HG02840 (cell line): ENCODE measurements around the gene MAP3K8.
A peak's percentile ranks its signal among the peaks of the same experiment; 100 is the strongest.

Experiments used
- ATAC-seq: cut with Tn5 transposase; IDR thresholded peaks from one replicate; pipeline ENCODE4 v1.9.1; 2021; ENCODE audit warnings: mild to moderate bottlenecking, moderate library complexity, moderate number of reproducible peaks; ENCODE audit not compliant: unreplicated experiment, low FRiP score

The MAP3K8 gene

DNA sequence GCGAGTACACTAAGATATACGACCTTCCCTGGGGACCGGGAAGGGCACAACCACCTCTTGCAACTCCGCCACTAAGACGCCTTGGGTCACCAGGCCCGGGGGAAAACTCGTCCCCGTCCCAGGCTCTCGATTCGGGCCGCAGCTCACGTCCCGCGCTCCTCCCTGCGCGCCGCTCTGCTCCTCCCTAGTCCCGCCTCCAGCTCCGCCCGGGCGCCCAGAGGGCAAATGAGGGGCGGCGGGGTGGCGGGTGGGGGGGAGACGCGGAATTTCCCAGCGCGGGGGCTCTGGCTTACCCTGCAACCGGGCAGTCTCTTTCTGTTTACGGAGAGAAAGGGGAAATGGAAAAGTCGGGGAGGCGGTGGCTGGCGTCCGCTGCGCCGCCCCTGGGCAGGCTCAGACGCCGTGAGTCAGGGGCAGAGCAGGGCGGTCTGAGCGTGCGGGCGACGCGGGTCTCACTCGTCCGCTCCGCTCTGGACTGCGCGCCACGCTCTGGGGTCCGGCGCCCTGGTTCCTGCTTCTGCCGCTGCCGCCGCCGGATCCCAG lies at the start of gene MAP3K8:
TSS of gene MAP3K8 (plus strand) at position 455 of the 543 bp plus-strand sequence. CDS start 4,755 bp downstream, outside the sequence.
- ATAC-seq: peak; percentile 61

DNA sequence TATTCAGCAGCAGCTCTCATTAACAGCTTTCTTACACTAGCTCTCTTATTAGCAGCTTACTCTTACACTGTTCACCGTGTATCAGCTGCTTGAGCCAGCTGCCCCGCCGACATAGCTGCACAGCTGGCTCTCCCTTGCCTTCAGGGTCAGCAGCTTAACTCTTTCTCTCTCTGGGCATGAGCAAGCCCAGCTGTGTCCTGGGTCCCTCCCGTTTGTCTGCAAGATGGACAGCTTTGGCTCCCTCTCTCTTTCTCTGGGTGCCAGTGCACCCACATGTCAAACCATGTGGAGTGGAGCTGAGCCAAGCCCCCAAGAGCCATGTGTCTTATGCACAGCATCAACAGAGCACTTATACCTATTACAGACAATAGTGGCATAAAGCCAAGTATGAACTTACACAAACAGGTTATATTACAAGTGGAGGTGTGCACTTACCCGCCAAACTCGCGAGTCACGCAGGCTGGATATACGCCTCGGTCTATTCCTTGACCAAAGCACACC lies 49.2 kb upstream of the MAP3K8 start:
- ATAC-seq: no peak

DNA sequence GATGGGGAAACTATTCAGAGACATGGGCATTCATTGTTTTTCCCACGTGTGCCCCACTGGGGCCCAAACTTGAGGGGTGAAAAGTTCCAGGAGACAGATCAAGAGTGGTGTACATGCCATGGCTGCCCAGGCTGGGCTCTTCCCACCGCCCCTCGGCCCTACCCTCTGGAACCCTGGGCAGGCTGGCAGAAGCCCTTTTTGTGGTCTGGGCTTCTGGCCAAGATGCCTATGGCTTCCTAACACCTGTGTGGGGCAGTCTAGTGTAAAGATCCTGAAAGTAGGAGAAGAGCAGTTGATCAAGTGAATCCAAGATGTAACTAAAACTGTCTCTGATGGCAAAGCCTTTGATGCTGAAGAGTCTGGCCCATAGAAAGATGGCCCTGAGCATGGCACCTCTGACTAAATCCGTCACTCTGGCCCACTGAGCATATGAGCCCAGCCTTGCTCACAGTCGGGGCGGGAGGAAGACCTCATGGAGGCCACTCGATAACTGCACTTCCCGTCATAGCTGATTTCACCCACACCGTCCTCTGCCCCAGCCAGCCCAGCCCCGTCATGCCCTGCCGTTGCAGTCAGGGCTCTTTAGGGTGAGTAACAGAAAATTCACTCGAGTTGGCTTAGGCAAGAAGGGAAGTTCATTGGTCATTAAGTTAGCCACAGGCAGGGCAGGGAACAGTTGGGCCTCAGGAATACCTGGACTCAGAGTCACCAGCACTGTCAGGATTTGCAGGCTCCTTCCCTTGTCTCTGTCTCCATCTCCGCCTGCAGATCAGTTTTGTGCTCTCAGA lies 47.0 kb upstream of the MAP3K8 start:
- ATAC-seq: no peak

DNA sequence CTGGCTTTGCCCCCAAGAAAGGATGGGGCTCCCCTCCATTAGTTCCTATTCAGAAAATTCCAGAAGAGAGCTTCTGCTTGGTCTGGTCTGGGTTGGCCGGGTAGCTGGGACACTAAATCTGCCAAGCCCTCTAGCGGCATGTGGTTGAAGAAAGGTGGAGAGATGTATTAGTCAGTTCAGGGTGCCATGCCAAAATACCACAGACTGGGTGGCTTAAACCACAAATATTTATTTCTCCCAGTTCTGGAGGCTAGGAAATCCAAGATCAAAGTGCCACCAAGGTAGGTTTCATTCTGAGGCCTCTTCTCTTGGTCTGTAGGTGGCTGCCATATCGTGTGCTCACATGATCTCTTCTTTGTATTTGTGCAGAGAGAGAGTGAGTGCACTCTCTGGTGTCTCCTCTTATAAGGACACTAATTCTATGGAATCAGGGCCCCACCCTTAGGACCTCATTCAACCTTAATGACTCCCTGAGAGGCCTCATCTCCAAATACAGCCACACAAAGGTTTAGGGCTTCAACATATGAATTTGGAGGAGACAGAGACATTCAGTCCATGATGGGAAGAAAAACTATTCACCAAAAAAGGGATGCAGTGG lies 46.2 kb upstream of the MAP3K8 start:
- no peak for ATAC-seq

DNA sequence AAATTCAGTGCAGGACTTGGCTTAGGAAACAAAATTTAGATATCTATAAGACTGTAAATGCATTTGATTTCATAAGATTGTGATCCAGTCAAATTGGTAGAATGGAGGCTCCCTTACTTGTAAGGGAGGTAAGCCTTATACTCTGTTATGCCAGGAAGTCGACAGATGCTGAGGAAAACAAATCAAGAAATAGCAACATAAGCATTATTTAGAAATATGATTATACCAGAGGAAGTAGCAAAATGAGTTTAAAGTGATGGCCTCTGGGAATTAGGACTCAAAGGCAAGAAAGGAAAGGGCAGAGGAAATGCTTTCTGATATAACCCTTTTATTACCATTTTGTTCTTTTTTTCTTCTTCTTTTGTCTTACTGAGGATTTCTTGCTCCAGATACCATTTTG lies 44.4 kb upstream of the MAP3K8 start:
- no peak for ATAC-seq

DNA sequence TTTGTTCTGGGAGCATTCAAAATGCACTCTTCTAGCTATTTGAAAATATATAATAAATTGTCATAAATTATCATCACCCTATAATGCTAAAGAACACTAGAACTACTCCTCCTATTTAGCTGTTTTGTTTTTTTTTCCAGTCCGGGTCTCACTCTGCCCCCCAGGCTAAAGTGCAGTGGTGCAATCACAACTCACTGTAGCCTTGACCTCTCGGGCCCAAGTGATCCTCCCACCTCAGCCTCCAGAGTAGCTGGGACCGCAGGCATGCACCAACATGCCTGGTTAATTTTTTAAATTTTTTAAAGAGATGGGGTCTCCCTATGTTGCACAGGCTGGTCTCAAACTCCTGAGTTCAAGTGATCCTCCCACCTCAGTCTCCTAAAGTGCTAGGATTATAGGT lies 43.8 kb upstream of the MAP3K8 start:
- ATAC-seq: no peak

DNA sequence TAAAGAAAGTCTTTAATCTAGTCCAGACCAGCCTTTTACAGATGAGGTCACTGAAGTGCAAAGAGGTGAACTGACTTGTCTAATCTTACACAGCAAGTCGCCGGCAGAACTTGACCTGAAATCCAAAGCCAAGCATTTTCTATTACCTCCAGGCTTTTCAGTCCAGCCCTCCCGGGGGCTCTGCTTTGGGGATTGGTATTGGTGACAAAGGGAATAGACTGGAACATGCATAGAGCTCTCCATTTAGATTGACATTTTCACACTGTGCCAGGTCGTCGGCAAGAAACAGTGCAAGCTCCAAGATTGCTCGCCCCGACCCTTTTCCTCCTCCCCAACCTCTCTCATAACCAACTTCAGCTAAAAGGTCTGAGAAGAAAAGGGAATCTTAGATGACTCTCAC lies 42.7 kb upstream of the MAP3K8 start:
- no peak for ATAC-seq

DNA sequence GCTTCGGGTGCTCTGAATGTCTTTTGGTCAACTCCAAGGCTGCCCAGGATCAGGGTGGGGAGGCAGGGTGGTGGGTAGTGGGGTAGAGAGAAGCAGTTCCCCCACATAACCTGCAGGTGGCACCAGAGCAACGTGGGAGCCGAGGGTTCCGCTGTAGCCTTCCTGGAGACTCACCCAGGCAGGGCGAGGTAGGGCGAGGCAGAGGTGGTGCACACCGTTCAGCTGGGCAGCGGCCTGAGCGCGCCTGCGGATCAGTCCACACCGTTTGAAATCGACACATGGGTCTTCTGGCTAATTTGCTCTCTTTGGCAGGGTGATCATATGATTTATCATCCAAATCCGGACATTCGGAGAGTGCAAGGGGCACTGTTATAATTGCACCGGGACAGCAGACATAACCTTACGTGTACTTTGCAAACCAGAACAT lies 41.4 kb upstream of the MAP3K8 start:
- peak; percentile 56 for ATAC-seq

DNA sequence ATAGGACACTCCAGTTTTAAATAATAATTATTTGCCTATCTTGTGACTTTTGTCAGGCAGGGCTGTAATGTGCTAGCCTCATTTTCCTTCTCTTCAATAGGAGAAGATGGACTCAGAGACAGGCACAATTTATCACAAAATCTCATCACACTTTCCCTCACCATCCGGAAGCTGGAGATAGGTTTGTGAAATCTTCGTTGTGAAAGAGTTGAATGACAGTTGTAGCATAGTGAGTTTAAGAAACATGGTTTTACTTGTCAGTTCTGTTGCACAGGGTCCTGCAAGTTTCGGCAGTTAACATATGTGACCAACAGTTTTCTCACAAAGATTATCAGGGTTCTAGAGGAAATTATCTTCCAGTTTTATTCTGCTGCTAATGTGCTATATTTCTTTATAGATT lies 37.7 kb upstream of the MAP3K8 start:
- no peak for ATAC-seq

DNA sequence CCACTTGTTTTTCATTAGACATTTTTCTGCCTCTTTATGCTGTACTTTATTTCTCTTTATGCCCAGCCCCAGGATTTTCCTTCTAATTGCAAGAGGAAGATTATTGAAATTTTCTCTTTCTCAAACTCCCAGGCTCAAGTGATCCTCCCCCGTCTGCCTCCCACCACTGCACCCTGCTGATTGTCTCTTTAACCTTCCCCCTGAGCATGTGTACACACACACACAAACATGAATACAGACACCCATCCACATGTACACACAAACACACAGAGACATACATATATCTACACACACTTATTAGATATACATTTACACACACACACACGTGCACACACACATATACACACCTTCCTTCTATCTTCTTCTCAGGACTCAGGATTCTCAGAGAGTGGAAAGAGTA lies 37.3 kb upstream of the MAP3K8 start:
- ATAC-seq: no peak

DNA sequence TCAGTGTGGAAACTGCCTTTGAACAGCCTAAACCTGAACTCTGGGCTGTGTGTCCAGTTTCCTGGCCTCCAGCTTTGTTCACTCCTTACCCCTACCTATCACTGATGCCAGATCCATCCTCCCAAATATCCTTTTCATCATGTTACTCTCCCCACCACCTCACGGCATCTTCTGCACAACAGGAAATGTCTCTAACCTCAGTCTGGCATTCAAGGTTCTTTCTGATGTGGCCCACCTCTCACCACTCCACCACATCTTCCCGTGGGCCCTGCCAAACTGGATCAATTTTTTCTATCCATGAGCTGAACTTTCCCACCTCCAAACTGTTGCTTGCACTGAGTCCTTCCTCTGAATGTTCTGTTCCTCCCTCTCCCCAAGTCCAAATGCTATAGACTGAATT lies 35.8 kb upstream of the MAP3K8 start:
- no peak for ATAC-seq

DNA sequence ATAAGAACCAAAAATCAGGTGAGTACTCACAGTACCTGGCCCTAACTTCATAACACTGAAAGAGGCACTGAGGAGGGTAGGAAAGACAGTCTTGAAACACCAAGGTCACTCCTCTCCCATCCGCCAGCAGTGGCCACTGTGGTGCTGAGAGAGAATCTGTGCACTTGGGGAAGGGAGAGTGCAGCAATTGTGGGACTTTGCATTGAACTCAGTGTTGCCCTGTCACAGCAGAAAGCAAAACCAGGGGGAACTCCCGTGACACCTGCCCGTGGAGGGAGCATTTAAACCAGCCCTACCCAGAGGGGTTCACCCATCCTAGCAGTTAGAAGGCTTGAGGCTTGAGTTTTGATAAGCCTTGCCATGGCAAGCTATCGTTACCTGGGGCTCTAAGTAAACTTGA lies 35.2 kb upstream of the MAP3K8 start:
- ATAC-seq: no peak

DNA sequence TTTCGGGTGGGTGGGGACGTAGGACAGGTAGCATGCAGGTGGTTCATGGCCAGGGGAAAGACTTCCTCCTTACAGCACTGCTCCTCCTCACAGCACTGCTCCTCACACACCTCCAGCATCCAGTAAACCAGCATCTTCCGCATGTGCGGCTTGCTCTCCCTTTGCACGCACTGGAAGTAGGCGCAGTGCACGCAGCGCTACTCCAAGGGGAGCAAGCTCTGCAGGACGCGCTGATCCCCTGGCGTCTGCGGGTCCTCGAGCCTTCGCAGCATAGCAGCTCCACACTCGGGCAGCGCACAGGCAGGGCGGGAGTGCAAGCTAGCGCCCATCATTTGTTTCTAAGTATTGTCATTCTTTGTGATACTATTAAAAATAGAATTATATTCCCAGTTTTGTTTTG lies 30.5 kb upstream of the MAP3K8 start:
- no peak for ATAC-seq

DNA sequence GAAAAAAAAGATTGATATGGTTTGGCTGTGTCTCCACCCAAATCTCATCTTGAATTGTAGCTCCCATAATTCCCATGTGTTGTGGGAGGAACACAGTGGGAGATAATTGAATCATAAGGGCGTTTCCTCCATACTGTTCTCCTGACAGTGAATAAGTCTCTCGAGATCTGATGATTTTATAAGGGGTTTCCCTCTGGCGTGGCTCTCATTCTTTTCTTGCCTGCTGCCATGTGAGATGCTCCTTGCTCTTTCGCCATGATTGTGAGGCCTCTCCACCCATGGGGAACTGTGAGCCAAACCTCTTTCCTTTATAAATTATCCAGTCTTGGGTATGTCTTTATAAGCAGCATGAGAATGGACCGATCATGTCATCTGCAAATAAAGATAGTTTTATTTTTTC lies 29.4 kb upstream of the MAP3K8 start:
- ATAC-seq: no peak

DNA sequence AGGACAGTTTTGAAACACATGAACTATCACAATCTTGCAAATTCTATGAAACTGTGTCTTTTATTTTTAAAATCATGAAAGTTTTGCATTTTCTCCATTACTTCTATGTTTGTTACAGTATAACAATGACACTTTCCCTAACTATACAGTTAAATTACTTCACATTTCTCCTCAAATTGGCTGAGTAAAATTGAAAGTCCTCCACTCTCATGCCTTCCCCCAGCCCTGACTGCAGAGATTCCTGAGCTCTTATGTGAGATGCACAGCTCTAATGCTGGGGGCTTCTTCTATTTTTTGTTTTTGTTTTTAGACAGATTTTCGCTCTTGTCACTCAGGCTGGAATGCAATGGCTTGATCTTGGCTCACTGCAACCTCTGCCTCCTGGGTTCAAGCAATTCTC lies 22.7 kb upstream of the MAP3K8 start:
- no peak for ATAC-seq

DNA sequence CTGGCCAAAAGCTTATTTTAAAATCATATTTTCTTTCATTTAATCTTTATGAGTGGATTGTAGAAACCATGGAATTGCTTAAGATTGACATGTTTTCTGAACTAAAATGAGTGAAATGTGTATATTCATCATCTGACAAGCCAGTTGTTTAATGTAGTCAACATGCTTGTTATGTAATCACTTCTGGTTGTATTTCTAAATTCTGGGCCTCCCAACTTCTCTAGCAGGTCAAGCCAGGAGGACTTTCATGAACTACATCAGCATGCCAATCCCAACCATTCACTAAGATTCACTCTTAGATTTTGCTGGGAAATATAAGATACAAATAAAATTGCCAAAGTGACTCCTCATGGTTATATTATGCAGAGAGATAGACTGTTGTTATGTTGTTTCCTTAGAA lies 21.1 kb upstream of the MAP3K8 start:
- no peak for ATAC-seq

DNA sequence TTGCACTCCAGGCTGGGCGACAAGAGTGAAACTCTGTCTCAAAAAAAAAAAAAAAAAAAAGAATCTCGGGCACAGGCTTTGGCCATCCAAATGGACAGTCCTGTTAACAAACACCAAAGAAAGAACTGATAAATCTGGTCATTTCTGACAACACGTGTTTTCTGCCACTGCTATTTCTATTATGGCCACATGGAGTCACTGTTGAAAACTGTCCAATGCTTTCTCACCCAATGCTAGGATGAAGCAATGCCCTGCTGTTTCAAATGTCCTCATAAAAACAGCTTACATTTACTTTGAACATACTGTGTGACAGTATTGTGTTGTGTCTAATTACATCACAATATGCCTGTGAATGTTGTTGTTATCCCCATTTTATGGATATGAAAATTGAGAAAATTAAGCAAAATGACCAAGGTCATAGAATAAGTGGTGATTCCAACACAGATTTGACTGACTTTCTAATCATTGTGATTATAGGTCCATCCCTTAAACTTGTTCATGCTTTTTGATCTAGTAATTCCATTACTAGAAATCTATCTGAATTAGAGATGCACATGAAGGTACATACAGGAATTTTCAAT lies 19.9 kb upstream of the MAP3K8 start:
- no peak for ATAC-seq

DNA sequence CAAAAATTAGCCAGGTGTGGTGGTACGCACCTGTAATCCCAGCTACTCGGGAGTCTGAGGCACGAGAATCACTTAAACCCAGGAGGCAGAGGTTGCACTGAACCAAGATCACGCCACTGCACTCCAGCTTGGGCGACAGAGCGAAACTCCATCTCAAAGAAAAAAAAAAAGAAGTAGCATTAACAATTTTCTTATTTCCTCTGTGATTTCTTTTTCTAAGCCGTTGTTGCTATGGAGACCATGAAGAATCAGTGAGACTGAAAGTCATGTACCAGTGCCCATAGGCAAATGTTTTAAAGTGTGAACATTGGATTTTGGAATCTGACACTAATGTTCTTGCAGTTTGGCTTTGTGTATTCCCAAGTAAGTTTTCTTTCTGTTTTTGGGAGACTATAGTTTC lies 18.4 kb upstream of the MAP3K8 start:
- no peak for ATAC-seq

DNA sequence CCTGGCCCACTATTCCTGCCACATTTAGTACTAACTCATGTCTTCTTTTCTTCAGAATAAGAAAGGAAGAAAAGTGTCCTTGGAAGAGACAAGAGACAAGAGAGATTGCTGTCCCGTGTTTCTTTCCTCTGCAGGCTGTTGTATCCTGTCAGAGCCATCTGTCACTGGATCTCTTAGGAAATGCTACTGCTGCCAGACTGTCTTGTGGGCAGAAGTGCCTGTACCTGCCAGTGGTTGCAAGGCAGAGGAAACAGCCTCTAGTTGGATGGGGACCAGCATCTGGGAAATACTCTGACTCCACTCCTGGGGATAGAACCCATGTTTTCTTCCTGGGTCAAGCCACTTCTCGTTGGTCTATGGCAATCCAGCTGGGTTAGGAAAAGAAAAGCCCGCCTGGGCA lies 16.7 kb upstream of the MAP3K8 start:
- ATAC-seq: no peak

DNA sequence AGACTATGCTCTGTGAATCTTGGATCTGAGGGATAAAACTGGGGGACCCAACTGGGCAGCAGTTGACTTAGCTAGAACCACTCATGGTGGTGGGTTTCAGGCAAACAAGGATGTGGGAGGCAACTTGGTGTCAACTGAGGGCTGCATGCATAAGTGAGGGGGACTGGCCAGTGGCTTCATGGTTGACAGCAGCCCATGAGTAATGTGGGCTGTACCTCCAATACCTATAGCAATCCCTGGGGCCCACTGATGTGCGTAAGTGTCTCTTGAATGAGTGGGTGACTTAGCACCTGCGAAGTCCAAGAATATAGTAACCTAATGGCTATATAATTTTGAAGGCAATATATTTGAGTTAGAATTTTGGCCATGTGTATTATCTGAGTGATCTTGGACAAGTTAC lies 13.7 kb upstream of the MAP3K8 start:
- ATAC-seq: peak; percentile 67

DNA sequence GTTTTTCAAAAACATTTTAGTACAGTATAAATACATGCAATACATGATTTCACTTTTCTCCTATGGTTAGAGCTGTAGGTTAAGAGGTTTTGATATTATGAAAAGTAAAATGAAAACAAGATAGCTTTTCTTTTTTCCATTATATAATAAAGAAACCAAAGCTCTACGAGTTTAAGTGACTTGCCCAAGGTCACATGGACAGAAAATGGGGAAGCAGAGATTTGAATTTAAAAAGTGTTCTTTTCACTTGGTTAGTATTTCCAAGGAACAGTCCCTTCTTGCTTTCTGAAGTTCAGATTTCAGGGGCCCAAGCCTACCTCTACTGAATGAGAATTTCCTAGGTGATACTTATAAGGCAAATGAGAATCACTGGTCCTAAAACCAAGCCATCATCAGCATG lies 13.2 kb upstream of the MAP3K8 start:
- peak; percentile 19 for ATAC-seq
